Panc1 (cell line): Measurements from ENCODE around the gene POLR3B. TPM values are rescaled to one million over a fixed set of nuclear protein-coding genes. Genes with fewer than 3 reads are reported as not detected.

Experiments
- ATAC-seq: fragments of 200-7000 bp; cut with Tn5 transposase; 2 replicates; pipeline ENCODE4 v1.9.1; 2020; ENCODE audit warnings: mild to moderate bottlenecking, moderate library complexity
- BruUV-seq: library from RNA; stranded (reverse); fragments of 400-500 nt; replicated peaks from 2 replicates; lab custom pipeline; 2021; lab: Mats Ljungman, UMichigan
- CTCF ChIA-PET: fragments of 300-600 bp; sonication (Branson Sonifier 250); formaldehyde crosslinking; loops from one replicate; lab custom pipeline; 2022; ENCODE audit warnings: antibody characterized with exemption; lab: Charles Lee
- POLR2A ChIA-PET: fragments of 300-600 bp; sonication (Branson Sonifier 250); formaldehyde crosslinking; loops from one replicate; lab custom pipeline; 2022; ENCODE audit warnings: antibody characterized with exemption; lab: Charles Lee
- DNase-seq: peaks from one replicate; pipeline ENCODE4 v3.0.0-alpha.2; 2010; ENCODE audit warnings: low read depth, low spot score
- H3K27ac ChIP-seq: 2 replicates; pipeline ENCODE4 v1.5.1; 2011; ENCODE audit warnings: mild to moderate bottlenecking, low read length, inconsistent platforms
- H3K27me3 ChIP-seq: fragments of 200-500 bp; sonication (Bioruptor generic); 2 replicates; pipeline ENCODE4 v1.6.0; 2014; ENCODE audit warnings: low read length, inconsistent platforms; ENCODE audit not compliant: control insufficient read depth, insufficient read depth
- H3K36me3 ChIP-seq: fragments of 200-500 bp; sonication (Bioruptor generic); 2 replicates; pipeline ENCODE4 v1.5.1; 2014; ENCODE audit warnings: inconsistent platforms, mild to moderate bottlenecking, low read length, moderate library complexity; ENCODE audit not compliant: control insufficient read depth, insufficient read depth
- H3K4me1 ChIP-seq: 2 replicates; pipeline ENCODE4 v1.5.1; 2011; ENCODE audit warnings: inconsistent platforms, mild to moderate bottlenecking, low read length, moderate library complexity; ENCODE audit not compliant: control insufficient read depth, insufficient read depth
- H3K4me3 ChIP-seq, 2 experiments: 2 replicates each; pipeline ENCODE4 v1.5.1; 2011 to 2012; ENCODE audit warnings: low read depth in 2 of 2, low read length in 2 of 2, mild to moderate bottlenecking in 2 of 2, inconsistent platforms in 1 of 2, moderate library complexity in 1 of 2
- H3K9me3 ChIP-seq: fragments of 200-500 bp; sonication (Bioruptor generic); 2 replicates; pipeline ENCODE4 v1.5.1; 2014; ENCODE audit warnings: low read depth, mild to moderate bottlenecking, inconsistent platforms, low read length, moderate library complexity; ENCODE audit not compliant: control insufficient read depth, insufficient read depth
- CTCF ChIP-seq: fragments of 450-650 bp; IDR thresholded peaks from 2 replicates; pipeline ENCODE4 v1.5.1; 2017; ENCODE audit warnings: mild to moderate bottlenecking
- POLR2AphosphoS5 ChIP-seq: IDR thresholded peaks from 2 replicates; pipeline ENCODE4 v1.6.1; 2012; ENCODE audit warnings: mild to moderate bottlenecking, low read depth, low read length, moderate library complexity
- REST ChIP-seq, 2 experiments: IDR thresholded peaks; 2 replicates each; pipeline ENCODE4 v1.6.1; 2011 to 2012; ENCODE audit warnings: low read depth in 2 of 2, control low read depth in 1 of 2, low read length in 1 of 2, mild to moderate bottlenecking in 1 of 2, moderate library complexity in 1 of 2; ENCODE audit not compliant: insufficient read depth in 1 of 2
- SIN3A ChIP-seq: IDR thresholded peaks from 2 replicates; pipeline ENCODE4 v1.6.1; 2012; ENCODE audit warnings: low read depth, mild to moderate bottlenecking, low read length, moderate library complexity, borderline replicate concordance; ENCODE audit not compliant: insufficient read depth
- TCF7L2 ChIP-seq: IDR thresholded peaks from 2 replicates; pipeline ENCODE4 v1.6.1; 2011; ENCODE audit warnings: mild to moderate bottlenecking, low read depth, low read length, inconsistent platforms
- in situ Hi-C: cut with HindIII; loops from 2 replicates; pipeline ENCODE4 v1.10.0; 2016; ENCODE audit warnings: low sequenced_read_pairs, low pct_unique_long_range_greater_than_20kb
- intact Hi-C: fragments of 100-400 bp; cut with micrococcal nuclease; formaldehyde crosslinking; loops from one replicate; pipeline ENCODE4 v1.10.0; 2022; ENCODE audit not compliant: unreplicated experiment
- total RNA-seq: library from RNA; stranded (reverse); gene quantifications from one replicate; pipeline ENCODE4 v1.2.1, GENCODE V29; 2021; ENCODE audit not compliant: unreplicated experiment

The POLR3B gene
- total RNA-seq, 1 experiment from 2014 or later: 8.2 TPM

- ChIA-PET POLR2A (no interaction called here), CTCF (no interaction called here)
- TF ChIP-seq CTCF (no peak), REST (IDR thresholded peaks at IDR 0.05; ENCODE audit: insufficient read depth in 1 of 2, low read depth in 2 of 2, low read length in 1 of 2) (no peak), POLR2AphosphoS5 (no peak), TCF7L2 (no peak), SIN3A (no peak)
- H3K36me3 ChIP-seq: no peaks in the 10 kb centered on the region
- no peak overlapping the region for H3K27ac ChIP-seq
- no peaks in the 10 kb centered on the region for H3K27me3 ChIP-seq
- intact Hi-C loops (no loop called here), in situ Hi-C loops (no loop called here)
- BruUV-seq: no TSS peak
- no peaks in the 10 kb centered on the region for H3K9me3 ChIP-seq
- H3K4me3 ChIP-seq: no peak overlapping the region
- no peaks in the 10 kb centered on the region for H3K4me1 ChIP-seq
- ATAC-seq (no peak), DNase-seq (no peak)
Measured at GRCh38 chr12:106436164-106436563, 78.6 kb downstream of the POLR3B start.

- Histone ChIP-seq H3K4me3 (no peak overlapping the region), H3K27ac (no peak overlapping the region), H3K9me3 (no peaks in the 10 kb centered on the region), H3K27me3 (no peaks in the 10 kb centered on the region), H3K4me1 (no peaks in the 10 kb centered on the region), H3K36me3 (no peaks in the 10 kb centered on the region)
- ATAC-seq (no peak), DNase-seq (no peak)
- ChIA-PET POLR2A (no interaction called here), CTCF (no interaction called here)
- no TSS peak for BruUV-seq
- intact Hi-C loops: no loop called here
- no peak for TF ChIP-seq TCF7L2
- no peak for TF ChIP-seq REST (IDR thresholded peaks at IDR 0.05; ENCODE audit: insufficient read depth in 1 of 2, low read depth in 2 of 2, low read length in 1 of 2)
- TF ChIP-seq CTCF: no peak
- no peak for TF ChIP-seq POLR2AphosphoS5
- TF ChIP-seq SIN3A: no peak
- in situ Hi-C loops: no loop called here
Measured at GRCh38 chr12:106442575-106442974, 85.0 kb downstream of the POLR3B start.
